Activated CD8-positive, alpha-beta memory T cell treated with anti-CD3 and anti-CD28 coated beads for 1 hour (primary cell): Measurements from ENCODE around the gene TNS1.

Source experiments
- DNase-seq, 2 donors: peaks; one replicate each; pipeline ENCODE4 v3.0.0-alpha.2; 2020; ENCODE audit warnings: low read depth in 1 of 2; ENCODE audit errors: extremely low read depth in 1 of 2

Gene TNS1

DNA sequence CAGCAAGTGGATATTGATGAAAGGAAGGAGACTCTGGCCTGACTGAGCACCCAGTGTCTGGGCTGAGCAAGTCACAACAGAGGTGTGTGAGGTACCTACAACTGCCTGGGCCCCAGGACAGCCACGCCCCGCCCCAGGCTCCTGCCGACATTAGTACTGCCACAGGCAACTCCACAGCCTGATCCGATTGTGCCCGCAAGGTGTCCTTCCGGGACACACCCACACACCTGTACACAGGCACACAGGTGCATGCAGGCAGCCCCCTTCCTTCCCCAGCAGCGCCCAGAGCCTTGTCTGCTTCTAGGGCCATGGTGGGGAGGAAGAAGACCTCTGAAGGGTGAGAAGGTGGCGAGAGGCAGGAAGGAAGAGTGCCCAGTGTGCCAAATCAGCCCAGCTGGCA, 83.6 kb downstream of the TNS1 start:
- DNase-seq: no peak

DNA sequence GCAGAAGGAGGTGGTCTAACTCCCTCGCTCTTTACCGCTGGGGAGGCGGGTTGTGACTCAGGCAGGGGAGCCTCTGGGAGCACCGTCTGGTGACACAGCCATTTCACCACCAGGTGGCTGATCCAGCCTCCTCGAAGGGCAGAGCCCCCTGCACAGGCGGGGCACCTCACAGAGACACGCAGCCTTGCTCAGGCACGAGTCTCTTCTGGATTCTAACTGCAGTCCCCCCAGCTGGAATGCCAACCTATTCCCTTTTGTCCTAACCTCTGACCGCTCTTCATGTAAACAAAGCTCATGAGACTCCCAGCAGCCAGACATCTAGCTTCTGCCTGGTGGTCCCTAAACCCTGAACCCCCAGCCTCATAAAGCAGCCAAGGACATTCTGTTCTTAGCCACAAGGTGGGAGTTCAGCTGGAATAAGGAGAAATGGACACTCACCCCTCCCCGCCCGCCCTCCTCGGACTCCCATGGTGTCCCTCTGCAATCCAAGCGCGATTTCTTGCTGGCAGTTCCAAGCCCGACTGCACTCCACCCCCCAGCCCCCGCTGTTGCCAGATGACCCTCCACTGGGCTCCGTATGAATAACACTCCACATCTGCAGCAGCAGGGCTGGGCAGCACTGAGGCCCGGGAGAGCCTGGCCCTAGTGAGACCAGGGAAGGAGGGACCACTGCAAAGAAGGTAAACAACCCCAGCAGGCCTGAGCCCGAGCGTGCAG, 84.3 kb downstream of the TNS1 start:
- DNase-seq: no peak

DNA sequence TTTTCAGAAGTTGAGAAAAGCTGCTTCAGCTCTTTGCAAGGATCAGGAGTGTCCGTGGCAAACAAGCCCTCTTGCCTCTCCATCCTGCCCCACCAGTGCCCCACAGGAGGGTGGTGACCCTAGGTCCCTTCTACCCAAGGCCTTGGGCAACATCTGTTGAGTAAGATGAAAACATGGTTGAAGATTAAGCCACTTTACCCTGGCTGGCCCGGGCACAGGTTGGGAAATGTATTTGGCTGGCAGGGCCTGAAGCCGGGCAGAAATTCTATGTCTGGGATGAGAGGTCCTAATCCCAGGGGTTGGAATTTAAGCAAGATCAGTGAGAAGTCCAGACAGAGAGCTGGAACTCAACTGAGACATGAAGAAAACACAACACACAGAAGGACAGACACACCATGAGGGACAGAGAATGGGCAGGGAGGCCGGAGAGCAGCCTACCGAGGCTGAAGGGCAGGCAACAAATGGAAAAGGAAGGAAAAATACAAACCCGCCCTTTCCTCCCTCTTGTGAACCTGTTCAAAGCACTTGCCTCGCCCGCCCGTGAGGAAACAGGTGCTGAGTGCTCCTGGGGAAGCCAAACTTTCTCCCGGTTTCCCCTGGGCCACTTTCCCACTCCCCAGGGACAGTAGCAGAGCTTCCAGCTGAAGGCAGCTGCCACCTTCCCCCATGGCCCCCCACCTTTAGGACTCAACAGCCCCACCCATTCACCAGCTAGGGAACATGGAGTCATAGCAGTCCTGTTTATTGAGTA, 86.1 kb downstream of the TNS1 start:
- DNase-seq: no peak

DNA sequence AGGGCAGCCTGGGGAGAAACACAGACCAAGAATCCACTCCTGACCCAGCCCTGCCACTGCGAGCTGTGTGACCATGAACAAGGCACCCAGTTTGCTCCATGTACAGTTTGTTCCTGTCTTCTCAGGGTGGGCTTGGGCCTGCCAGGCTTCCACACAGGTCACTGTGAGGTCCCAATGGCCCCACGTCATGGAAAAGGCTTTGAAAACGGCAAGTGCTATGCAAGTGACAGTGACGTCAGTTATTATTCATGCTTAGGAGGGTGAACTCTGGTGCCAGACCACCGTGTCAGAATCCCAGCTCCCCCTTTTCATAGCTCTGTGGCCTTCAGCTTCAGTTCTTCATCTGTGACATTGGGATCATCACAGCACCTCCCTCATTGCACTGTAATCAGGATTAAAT, 87.1 kb downstream of the TNS1 start:
- no peak for DNase-seq

DNA sequence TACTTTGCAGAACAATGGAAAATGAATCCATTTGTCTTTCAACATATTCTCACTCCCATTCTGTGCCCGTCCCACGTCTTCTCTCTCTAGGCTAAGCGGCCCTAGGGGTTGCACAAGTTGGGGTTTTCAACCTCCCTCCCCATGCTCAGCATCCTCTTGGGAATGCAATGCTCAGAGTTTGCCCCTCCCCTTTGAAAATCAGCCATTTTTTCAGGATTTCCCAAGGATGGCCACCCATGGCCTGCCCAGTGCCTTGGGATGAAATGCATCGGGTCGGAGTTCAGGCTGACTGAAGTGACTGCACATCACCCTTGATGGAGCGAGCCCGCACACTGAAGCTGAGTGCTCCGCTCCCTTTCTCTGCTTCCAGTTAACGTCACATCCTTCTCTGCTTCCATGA, 87.9 kb downstream of the TNS1 start:
- no peak for DNase-seq

DNA sequence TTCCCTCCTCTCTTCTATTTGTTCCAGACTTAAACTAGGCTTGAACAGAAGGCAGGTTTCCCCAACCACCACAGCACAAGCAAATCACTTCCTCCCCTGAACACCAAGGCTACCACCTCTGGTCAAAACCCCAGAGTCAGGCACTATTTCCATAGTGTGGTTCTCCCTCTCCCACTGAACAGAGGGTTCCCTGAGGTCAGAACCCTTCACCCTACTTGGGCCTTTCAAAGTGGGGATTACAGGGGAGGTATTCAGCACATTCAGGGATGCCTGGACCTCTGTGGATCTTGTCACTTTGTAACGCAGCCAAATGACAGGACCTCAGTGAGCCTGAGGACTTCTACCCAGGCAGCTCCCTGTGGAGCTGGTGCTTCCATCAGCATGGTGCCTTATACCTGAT, 88.7 kb downstream of the TNS1 start:
- DNase-seq: no peak

DNA sequence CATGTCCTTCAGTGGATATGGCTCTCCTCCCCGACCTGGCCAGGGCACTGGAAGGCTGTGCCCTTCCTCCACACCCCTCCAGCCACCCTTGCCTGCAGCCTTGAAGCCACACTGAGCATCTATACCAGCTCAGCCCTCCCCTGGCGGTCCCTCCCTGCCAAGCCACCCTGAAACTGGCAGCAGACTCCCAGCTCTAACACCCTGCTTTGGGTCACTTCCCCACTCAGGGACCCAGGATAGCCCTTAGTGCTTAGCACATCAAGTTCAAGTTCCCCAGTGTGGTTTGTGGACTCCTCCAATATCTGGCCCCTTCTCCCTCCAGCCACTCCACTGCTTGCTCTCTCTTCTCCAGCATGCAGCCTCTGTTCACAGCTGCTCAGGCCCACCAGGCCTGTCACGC, 89.4 kb downstream of the TNS1 start:
- no peak for DNase-seq

DNA sequence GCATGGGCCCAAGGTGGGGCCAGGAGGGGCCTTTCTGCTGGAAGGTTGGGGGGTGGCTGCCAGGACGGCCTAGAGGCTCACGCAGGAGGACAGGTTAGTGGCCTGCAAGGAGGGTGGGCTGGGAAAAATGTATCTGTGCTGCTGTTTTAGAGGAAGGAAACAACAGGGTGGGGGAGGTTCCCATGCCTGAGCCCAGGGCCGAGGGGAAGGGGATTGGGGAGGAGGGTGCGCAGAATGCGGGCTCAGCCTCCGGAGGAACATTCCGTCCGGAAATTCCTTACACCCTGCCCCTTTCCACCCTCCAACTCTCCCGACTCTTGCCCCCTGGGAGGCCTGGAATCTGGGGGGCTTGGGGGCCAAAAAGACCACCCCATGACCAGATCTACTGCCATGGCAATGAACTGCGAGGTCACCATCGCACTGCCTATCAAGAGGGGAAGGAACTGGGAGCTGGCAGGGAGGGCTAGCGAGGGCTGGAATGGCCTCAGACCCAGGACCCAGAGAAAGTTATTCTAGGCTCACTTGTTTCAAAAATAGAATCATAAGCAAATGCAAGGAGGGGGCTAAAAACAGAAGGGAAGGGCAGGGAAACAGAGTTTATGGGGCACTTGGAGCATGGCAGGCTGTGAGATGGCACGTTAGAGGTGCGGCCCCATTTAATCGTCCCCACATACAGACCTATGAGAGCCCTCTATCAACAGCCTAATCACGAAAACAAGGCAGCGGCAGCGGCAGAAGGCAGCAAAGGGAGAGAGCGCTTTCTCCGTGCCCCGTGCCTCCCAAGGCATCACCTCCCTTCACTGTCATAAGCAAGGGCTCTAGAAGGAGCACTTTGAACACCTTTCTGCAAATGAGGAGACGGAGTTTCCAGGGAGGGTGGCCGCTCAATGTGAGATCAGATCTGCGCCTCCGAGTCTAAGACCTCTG, 90.4 kb downstream of the TNS1 start:
- no peak for DNase-seq

DNA sequence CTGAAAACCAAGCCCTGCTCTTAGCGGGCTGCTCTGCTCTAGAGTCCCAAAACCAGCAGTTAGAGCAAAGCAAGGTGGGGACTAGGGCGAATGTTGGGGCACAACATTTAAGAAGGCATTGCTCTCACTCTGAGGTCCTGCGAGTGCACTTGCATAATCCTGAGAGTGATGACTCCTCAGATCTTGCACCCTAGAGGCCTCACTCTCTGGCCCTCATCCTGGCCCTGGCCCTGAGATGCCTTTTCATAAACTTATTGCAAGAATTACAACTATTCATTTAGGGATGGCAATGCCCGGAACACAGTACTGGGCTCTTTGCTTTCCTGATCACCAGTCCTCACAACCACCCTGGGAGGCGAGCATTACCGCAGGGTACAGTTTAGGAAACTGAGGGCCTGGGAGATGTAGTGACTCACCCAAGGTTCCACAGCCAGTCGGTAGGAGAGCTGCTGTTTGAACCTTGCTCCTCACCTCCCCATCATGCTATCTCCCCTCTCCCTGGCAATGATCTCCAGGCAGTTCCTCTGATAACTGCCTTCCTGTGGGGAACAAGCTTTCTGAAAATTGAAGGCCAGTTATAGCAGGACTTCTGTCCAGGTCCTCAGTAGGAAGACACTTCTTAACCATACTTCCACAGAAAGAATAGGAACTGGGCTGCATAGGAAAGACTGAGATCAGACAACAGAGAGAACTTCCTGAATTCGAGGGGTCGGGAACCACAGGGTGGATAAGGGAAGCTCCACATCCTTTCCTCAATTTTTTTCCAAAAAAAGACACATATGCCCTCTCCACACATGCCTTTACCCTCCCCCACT, 91.3 kb downstream of the TNS1 start:
- DNase-seq: no peak

DNA sequence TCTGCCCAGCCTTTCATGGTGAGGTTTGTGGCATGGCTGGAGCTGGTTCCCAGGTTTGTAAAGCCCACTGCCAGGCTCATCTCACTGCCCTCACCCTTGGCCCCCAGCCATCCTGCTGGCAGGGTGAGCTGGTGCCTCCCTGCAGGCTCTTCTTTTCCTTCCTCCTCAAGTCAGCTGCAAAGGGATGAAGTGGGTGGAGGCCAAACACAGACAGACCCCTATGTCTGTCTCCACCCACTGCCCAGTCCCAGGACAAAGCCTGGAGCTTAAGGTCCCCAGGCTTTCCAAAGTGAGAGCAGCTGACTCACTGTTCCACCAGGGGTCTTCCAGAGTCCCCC, 92.0 kb downstream of the TNS1 start:
- no peak for DNase-seq

DNA sequence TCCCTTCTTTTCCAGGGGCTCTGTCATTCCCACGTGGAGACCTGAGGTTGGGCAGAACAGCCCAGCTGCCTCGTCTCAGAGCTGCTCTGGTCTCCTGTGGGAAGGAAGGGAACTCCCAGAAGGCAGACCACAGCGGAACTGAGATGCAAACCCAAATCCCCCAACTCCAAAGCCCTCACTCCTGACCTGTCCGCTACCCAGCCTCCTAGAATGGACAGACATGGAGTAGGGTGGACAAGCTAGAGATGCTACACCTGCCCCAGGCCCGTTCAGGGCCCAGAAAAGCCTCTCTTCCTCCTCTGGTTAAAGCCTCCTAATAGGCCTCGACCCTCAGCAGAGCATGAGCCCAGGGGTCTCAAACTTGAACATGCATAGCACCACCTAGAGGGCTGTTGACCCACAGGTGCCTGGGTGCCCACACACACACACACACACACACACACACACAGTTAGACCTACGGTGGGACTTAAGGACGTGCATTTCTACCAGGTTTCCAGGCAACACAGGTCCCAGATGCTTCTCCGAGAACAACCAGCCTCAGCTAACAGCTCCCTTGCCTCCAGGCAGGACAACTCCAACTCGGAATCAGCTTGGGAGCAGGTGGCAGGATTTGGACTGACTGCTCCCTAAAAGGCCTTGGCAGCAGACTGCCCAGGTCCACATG, 93.5 kb downstream of the TNS1 start:
- DNase-seq: no peak

DNA sequence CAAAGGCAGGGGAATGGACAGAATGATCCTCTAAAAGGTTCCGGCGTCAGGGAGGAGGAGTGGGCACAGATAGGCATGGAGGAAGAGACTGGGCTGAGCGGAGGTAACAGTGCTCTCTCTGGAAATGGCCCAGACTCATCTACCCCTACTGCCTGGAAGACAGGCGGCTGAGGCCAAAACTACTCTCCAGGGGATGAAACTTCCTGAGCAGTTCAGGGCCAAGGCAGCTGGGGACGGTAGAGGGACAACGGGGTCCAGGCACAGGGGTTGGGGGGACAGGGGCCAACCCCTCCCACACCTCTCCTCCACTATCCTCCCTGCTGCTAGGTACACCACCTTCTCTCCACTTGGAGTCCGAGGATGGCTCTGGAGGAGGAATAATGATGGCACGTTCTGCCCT, 94.3 kb downstream of the TNS1 start:
- no peak for DNase-seq

DNA sequence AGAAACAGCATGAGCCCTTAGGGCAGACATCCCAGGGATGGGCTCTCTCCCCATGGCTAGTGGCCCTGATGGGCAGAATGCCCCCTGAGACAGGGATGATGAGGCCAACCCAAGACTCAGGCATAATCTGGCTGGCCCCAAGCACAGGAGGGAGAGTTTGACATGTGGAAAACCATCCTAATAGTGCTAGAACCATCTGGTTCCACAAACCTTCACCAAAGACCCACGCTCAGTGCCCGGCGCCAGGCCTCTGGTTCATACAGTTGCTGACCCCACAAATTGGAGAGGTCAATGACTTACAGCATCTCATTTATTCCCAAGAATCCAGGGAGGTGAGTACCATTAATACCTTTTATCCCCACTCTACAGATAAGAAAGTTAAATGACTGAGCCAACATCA, 95.5 kb downstream of the TNS1 start:
- DNase-seq: no peak

DNA sequence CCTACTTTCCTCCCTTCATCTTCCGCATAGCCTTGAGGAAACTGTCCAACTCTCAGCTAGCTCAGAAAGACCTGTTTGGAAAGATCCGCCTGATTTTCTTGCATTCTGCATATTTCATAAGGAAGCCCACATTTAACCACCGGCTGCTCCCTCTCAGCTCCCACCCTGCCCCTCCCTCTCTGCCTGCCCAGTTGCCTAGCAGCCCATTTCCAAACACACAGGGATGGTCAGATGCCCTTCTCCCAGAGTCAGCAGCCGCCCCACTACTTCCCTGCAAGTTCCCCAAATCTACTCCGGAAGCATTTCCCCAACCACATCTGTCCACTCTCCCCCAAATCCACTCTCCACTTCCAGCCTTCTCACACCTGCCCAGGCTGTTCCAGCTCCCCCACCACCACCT, 96.0 kb downstream of the TNS1 start:
- no peak for DNase-seq

DNA sequence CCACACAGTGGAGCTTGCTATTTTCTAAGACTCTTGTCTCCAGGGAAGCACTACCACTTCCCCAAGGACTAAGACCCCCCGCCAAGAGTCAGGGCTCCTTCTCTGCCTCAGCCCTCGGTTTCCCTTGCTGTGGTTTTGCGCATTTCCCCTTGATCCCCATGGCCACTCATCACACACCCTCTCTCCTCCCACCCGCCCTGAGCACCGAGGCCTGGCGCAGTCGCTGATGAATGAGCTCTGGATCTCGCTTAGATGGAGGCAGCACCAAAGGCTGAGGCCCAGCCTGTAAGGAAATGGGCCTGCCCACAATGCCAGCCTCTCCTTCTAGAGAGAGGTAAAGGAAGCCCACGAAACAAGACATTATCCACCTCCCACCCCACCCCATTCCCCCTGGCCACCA, 96.9 kb downstream of the TNS1 start:
- DNase-seq: no peak

DNA sequence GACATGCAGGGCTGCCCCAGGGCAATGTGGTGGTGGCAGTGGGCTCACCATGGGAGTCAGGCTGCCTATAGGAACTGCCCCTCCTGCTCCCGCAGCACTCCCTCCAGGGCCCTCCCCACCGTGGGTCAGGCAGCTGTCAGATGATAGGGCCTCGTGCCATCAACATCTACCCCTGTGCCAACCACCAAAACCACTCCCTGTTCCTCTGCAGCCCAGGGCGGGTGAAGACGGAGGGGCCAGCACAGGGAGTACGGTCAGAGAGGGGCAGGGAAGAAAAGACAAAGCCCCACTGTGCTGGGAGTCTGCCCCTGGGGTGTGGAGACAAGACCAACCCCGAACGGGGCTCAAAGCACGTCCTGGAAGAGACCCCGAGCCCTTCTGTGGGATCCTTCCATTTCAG, 97.4 kb downstream of the TNS1 start:
- DNase-seq: no peak

DNA sequence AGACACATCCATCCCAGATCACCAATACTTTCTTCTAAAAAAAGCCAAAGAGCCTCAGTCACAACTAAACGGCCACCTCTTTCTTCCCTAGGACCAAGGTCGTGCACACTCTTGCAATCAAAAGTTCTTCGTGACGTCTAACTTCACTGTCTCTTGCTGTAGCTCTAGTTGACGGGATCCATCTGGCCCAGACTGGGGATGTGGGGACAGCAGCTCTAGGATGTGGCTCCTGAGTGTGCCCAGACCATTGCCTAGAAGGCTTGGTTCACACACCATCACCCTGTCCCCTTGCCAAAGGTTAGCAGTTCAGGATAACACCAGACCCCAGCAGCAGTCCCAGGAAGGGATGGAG, 98.2 kb downstream of the TNS1 start:
- no peak for DNase-seq

DNA sequence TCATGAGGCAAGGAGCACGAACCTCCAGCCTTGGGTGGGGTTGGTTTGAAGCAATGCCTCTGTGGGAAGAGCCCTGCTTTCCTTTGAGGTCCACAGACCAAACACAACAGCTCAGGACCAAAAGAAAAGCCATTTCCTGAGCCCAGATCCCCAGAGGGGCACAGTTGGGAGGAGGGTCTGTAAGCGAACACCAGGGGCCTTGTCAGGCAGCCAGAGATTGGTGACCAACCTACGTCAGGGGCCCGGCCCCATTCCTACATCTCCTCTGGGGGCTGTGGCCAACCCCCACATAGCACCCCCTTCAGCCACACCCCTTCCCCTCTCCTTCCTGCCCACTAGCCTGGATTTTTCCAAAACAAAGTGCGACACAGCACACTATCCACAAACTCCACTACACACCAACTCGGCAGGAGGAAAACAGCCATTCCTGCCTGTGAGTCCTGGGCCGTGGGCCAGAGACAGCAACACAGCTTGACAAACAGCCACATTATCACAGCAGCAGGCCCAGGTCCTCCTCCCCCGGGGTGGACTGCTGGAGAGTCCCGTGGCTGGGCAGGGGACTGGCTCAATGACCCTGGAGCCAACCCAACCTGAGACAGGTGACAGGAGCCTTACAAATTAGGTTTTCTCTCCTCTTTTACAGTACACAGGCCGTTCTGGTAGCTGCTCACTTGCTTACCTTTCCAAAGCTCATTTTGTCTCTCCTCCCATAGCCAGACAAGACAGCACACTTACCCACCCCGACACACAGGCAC, 98.8 kb downstream of the TNS1 start:
- no peak for DNase-seq

DNA sequence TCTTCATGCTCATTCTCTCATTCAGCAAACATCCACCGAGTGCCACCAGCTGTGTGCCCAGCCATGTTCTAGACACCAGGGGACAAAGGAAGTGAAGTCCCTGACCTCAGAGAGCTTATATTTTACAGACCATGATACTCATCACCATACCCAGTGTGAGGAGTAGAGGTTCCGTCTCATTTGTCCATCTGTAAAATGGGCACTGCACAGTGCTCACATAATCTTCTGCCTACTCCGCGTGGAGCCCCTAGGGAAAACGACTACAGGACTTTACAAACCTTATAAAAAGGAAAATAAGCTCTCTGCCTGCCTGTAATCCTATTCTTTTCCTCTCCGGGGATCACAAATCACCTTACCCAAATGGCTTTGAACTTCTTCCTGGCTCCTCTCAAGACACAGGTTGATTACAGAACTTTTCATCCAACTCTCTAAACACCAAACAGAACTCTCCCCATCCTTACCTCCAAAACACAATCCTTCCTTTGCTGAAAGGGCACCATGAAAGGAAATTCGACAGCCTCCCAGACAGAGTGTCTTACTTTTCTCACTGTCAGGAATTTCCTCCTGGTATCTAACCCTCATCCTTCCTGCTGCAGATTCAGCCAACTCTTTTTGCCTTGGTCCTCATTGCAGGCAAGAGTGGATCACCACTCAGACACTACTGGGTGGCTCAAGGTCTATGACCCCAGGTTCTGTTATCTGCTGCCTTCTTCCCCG, 99.5 kb downstream of the TNS1 start:
- no peak for DNase-seq
